HG02642 (cell line): ENCODE measurements around the gene THOC3.
A peak's percentile ranks its signal among the peaks of the same experiment; 100 is the strongest.
"Not testable (repeated sequence)": the region's sequence is repeated elsewhere in the genome, so short reads cannot be mapped to it uniquely, and the experiment has no call there.

Source experiments
- ATAC-seq: cut with Tn5 transposase; IDR thresholded peaks from one replicate; pipeline ENCODE4 v1.9.1; 2021; ENCODE audit warnings: mild to moderate bottlenecking; ENCODE audit not compliant: unreplicated experiment, poor library complexity

The THOC3 gene, protein sequence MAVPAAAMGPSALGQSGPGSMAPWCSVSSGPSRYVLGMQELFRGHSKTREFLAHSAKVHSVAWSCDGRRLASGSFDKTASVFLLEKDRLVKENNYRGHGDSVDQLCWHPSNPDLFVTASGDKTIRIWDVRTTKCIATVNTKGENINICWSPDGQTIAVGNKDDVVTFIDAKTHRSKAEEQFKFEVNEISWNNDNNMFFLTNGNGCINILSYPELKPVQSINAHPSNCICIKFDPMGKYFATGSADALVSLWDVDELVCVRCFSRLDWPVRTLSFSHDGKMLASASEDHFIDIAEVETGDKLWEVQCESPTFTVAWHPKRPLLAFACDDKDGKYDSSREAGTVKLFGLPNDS

DNA sequence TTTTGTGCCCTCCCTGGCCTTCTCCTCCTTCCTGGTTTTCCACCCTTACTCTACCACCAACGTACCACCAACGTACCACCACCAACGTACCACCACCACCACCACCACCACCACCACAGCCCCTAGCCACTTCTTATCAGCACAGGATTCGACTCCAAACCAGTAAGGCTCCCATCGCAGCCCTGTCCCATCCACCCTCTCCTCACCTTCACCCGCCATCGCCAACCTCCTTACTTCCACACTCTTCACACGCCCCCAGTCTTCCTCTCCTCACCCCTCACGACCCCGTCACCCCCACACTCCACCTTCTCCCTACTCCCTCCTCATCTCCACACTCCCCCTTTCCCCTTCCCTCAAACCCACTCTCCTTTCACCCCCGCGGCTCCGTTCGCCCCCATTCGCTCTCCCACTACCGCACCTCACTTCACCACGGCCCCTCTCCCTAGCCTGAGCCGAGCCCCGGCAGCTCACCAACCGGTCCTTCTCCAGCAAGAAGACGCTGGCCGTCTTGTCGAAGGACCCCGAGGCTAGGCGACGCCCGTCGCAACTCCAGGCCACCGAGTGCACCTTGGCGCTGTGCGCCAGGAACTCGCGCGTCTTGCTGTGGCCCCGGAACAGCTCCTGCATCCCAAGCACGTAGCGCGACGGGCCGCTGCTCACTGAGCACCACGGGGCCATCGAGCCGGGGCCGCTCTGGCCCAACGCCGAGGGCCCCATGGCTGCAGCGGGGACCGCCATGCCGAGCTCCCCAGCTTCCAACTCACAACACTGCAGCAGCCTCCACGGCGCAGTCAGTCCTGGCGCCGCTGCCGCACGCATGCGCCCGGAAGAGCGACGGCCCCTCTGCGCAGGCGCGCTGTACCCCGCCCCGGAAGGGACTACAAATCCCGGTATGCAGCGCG is at the start of gene THOC3:
TSS of gene THOC3 (minus strand) at position 845 of the 902 bp plus-strand sequence. CDS start at position 738, 107 bp downstream.
- peak; percentile 99 for ATAC-seq

DNA sequence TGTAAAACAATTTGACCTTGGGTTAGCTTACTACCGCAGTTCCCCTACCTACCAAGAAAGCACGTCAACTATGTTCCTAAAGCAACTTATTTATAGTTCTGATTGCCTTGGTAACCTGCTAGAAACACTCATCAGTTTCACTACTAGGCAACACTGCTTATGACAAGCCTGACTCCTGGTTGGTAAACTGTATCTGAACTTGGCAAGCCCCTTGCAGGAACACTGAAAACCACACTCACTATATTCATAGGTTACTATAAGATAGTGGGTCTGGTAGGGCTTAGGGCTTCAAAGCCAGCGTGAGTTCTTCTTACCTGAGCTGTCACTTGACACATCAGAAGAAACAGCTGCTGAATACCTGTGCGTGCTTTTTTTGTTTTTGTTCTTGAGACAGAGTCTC is 49.2 kb upstream of the THOC3 start:
- not testable (repeated sequence) for ATAC-seq

DNA sequence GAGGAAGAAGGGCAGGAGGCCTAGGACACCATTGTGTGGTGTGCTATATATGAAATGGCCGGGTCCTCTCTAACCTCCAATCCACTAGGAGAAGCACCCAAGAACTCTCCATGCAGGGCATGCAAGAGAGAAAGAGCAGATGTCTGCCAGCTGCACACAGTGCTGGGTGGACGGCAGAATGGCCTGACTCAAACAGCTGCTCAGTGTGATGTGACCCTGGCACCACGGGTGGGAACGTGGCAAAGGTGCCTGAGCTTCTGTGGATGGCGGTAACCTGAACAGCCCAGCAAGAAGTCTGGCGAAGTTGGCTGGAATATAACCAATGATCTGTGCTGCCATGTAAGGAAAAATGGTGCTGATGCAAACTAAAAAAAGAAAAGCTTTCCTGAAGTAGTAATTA is 46.2 kb upstream of the THOC3 start:
- ATAC-seq, result not testable (repeated sequence)

DNA sequence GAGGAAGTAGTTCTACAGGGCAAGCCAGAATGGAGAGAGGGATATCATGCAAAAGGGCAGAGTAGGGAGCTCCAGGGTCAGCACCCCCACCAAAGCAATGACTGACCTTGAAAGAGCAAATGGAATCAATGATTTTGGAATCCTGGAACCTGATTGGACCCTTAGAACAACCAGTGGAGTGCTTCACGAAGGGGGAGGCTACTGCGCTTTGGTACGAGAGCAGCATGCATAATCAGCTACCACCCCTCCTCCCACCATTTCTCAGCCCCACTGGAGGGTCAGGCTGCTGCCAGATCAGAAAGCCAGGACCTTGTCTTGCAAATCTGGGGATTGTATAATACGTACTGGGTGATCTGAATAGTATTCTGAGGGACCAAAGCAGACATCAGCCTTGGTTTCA is 43.0 kb upstream of the THOC3 start:
- ATAC-seq, result not testable (repeated sequence)

DNA sequence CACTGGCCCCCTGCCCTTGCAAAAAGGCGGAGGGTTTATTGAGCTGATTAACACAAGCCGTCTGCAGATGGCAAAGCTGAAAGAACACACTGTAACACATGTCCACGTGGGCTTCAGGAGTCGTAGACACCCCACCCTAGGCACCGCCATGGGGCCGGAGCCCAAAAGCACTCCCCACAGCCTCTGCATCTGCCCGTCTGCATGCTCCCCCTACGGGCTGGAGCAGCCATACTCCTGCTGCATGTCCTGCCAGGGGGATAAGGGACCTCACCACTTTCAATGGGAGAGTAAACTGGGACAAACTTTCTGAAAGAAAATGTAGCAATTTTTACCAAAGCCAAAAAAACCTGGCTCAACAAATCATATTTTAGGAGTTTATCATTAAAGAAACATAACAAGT is 42.1 kb upstream of the THOC3 start:
- not testable (repeated sequence) for ATAC-seq

DNA sequence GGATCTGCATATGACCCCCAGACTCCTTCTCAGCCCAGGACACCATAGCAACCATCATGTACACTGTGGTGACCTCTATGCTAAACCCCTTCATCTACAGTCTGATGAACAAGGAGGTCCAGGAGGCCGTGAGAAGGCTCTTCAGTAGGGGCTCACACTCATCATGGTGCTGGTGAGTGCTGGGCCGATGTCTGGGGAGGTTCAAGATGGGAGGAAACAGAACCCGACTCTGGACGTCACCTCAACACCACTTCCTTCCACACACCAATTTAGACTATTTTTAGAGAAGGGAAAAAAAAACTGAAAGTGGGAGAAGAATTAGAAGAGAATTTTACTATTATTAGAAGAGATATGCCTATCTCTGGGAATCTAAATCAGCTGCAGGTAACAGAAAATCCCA is 39.1 kb upstream of the THOC3 start:
- ATAC-seq, result not testable (repeated sequence)

DNA sequence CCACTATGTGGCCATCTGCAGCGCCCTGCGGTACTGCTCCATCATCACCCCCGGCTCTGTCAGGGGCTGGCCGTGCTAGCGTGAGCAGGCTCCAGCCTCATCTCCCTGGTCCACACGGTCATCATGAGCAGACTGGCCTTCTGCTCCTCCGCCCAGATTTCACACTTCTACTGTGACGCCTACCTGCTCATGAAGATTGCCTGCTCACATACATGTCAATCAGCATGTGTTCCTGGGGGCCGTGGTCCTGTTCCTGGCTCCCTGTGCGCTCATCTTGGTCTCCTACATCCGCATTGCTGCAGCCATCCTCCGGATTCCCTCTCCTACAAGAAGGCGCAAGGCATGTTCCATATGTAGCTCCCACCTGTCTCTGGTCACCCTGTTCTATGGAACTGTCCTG is 38.7 kb upstream of the THOC3 start:
- not testable (repeated sequence) for ATAC-seq

DNA sequence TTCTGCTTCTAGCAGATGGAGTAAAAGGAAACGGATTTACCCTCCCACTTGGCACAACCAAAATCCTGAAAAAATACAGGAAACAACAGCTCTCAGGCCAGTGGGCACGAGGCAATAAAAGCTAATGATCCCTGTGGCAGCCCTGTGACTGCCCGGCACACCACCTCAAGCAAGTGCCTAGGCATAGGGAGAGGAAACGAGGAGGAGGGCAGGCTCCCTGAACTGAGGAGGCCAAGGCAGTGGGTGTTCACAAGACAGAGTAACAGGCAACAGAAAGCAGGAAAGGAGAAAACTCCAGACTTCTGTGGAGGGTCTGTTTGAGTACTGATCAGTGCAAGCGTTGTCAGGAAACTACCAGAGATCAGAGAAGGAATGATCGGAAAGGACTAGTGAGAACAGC is 29.9 kb upstream of the THOC3 start:
- not testable (repeated sequence) for ATAC-seq

DNA sequence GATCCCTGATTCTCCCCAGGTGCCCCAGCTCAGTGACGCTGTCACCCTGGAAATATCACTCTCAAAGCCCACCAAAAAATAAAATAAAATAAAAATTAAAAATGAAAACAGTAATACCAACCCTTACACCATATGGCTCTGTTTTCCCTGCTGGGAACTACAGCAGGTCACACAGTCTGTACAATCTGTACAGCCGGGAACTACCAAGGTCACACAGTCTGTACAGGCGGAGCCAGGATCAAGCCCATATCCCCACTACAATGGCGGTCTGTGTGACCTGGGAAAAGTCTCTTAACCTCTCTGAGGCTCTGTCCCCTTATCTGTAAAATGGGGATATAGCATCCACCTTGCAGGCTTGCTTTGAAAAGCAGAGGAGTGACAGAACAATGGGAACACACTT is 29.4 kb upstream of the THOC3 start:
- not testable (repeated sequence) for ATAC-seq

DNA sequence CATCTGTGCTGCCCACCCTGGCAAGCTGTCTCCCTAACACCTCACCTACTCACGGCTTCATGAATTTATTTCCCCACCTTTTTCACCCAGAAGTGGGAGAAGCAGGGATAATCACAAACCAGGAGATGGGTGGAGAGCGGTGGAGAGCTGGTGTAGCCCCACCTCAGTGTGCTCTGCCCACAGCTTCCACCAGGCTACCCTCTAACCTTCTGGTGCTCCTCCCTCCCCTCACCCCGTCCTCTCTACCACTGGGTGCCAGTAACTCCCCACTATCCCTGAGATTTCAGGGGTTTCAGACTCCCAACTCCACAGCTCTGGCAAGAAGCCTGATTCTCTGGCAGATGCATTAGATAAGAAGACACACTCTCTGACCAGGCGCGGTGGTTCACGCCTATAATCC is 28.7 kb upstream of the THOC3 start:
- not testable (repeated sequence) for ATAC-seq

DNA sequence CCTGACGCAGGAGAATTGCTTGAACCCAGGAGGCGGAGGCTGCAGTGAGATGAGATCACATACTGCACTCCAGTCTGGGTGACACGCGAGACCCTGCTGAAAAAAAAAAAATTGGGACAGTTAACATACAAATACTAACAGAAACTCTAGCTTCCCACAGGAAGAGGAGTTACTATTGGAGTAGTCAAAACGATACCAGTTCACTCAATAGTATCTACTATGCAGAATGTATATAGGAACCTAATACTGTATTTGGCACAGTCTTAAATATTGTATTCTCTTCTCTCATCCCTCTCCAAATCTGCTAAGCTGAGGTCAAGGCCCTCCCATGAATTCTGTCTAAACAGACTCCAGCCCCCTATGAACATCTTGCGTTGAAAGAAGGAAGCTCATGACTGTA is 27.4 kb upstream of the THOC3 start:
- not testable (repeated sequence) for ATAC-seq

DNA sequence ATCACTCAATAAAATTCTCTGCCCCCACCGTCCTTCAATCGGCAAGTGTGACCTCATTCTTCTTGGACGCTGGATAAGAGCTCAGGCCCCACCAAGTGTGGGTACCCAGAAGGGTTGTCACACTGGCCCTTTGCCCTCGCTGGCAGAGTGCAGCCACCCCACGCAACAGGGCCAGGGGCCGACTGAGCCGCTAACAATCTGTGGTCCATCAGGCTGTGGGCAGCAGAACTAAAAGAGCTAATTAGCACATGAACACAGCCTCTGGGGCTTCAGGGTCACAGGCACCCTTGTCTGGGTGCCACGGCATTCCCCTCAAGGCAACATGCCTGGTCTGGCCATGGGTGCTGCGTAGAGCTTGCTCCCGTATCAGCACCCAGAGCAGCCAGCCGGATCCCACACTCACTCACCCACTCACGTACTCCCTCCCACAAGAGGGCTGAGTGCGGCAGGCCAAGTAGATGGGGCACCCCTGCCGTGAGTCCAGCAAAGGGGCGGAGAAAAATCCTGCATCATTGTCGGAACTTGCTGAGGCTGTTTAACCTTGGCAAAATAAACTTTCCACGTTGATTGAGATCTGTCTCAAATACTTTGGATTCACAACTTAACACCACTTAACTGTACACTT is 11.4 kb upstream of the THOC3 start:
- not testable (repeated sequence) for ATAC-seq

DNA sequence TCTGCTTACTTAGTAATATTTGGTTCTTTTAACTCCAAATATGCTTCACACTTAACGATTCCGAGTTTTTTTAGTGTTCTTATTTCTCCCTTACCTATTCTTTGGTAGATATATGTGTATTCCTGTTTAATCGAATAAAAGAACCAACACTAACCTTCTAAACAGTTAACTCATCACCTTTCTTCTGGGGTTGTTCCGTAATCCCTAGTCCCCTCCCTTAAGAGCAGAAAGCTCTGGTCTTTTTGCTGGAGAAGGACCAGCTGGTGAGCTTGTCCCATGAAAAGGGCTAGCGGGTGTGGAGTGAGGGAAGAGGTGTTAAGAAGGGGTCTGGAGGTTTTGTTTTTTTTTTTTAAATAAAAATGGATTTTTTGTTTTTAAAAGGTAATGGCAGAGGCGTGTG is 266 bp upstream of the THOC3 start:
- peak; percentile 38 for ATAC-seq

DNA sequence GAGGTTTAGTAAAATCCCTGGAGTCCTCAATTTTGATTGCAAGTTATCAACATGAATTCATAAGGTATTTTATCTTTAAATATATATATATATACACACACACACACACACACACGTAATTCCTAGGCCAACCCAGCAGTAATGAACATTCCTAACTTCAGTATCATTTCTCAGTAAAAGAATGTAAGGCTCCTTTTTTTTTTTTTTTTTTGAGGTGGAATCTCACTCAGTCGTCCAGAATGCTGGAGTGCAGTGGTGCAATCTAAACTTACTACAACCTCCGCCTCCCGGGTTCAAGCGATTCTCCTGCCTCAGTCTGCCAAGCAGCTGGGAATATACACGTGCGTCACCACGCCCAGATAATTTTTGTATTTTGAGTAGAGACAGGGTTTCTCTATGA is 5.8 kb downstream of the THOC3 start:
- not testable (repeated sequence) for ATAC-seq

DNA sequence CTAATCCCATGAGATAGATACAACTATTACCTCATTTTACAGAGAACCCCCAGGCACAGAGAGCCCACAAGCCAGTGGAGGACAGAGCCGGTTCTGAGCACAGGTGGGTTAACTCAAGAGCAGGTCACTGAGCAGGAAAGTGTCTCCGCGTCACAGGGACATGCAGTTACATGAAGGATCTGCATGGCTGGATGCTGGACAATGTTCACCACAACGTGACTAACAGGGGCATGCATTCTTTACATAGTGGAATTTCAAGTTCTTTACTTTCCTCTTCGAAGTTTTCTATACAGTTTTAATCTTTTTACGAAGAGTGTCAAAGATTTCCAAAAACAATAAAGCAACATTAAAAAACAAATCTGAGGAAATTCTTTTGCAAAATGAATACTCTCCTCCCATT is 7.9 kb downstream of the THOC3 start:
- not testable (repeated sequence) for ATAC-seq

DNA sequence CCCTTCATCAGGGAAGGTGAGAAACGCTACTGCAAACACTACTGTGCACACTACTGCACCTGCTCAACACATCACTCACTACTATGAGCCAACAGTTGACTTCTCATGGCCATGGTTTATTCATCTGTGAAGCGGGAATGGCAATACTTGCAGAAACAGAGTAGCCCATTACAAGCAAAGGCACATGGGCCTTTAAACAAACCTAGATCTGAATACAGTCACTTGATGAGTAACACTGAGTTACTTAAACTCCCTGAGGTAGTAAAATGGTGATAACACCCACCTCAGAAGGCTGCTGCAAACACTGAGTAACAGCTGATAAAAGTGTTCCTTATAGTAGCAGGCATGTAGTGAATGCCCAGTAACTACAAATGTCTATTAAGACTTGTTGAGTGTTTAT is 9.6 kb downstream of the THOC3 start:
- ATAC-seq, result not testable (repeated sequence)

DNA sequence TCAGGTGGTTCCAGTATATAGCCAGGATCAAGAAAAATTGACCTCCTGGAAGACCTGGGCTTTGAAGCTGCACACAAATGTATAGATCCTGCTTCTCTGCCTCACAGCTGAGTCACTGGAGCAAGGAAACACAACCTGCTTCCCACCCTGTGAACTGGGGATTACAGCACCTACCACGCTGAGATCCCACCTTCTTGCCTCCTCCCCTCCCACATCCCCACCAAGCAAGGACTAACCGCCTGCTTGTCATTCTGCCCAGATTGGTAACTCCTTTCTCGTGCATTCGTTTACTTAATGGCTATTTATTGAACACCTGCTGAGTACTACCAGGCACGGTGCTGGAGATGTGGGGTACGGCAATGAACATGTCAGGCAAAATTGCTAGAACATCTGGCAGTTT is 14.0 kb downstream of the THOC3 start:
- ATAC-seq, result not testable (repeated sequence)

DNA sequence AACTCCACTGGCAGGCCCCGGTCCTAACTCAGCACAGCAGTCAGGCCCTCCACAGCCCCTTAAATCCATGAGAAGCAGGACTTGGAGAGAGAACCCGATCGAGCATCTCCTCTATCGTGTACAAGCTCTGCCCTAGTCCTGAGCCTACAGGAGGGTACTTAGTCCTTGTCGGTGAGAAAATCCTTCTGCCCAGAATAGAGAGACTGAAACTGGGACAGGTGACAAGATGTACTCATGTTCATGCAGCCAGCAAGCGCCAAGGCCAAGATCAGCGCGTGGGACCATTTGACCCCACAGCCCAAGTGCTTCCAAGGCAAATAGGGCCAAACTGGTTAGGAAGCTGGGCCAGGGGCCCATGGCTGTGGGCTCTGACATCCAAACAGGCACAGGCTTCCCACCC is 15.3 kb downstream of the THOC3 start:
- not testable (repeated sequence) for ATAC-seq

DNA sequence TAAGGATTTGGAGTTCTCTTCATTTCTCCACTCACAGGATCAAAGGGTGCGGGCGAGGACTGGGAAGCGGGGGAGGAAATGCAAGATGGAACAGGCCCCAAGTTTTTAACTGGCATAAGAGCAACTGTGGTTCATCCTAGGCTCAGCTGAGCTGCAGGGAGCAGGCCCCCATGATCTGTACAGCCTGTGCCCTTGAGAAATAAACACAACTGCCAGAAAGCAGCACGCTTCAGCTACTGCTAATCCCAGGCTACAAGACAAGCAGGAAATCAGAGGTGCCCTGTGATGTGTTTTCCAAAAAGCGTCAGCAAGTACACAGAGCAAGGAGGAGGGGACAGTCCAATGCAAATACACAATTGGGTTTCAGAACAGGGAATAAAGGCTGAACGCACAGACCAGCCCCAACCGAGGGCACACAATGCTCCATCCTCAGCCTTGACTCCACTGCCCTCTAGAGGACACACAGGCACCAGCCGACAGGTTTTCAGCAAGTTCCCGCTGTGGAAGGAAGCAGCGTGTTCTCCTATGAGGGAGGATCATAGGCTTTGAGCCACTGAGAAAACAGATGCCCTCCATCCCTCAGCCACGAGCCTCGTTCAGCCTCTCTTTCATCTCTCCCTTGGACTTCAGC is 16.7 kb downstream of the THOC3 start:
- peak; percentile 72 for ATAC-seq
